Measurements from ENCODE around the gene POLR2C.

The POLR2C gene

GRCh38 chr16:57505169-57505568, 42.7 kb downstream of the POLR2C start:
- ChIA-PET CTCF (interaction anchor here (1.1 to 1.9 kb wide), 4 partner anchors 12 to 18 kb away, joined by 3 to 6 read pairs (median 5); no protein-coding TSS in a partner anchor), POLR2A (no interaction called here)
- no peak overlapping the region for H3K4me3 ChIP-seq (ENCODE audit: low read depth, low read length)
- no peak for DNase-seq (ENCODE audit: low read depth, low spot score)
- no peak for TF ChIP-seq CTCF (IDR thresholded peaks at IDR 0.05; ENCODE audit: insufficient read depth, low read length, missing control alignments)

DNA sequence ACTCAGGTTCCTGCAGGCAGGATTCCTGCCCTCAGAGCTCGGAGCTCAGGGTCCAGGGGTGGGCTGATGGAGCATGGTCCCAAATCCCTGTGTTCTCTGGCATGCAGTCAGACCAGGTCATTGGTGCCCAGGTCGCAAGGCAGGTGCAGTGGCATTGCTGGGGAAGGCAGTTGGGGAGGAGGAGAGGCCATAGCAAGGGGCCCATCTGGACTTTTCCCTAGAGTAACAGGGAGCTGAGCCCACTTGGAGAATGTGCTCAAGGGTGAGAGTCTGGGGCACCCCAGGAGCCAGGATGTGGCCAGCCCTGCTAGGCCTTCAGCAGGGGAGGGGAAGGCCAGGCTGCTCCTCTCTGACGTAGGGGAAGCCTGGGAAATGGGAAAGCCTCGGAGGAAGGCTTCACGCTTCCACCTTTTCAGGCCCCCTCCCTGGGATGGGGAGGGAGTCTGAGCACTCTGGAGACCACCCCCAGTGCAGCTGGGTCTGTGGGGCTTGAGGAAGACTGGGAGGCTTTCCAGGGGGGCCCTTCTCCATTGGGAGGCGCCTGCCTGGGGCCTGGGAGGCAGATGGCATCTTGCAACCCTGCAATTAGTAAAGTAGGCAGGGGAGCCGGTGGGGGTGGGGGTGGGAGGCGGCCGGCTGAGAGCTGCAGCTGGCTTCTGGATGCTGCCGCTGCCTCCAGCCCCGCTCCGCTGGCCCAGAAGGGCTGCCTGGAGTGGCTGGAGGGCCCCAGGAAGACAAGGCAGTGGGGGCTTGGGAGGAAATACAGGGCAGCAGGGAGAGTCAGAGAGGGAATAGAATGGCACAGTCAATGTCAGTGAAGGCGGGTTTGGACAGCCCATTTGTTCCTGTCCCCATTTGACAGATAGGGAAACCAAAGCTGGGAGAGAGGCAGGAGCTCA, 44.9 kb downstream of the POLR2C start:
- no peak for TF ChIP-seq CTCF (IDR thresholded peaks at IDR 0.05; ENCODE audit: insufficient read depth, low read length, missing control alignments)
- DNase-seq (ENCODE audit: low read depth, low spot score), result no peak
- ChIA-PET CTCF (interaction anchor here (0.6 to 5.9 kb wide), 3 partner anchors 13 to 45 kb away, joined by 3 to 74 read pairs (median 6); partner anchors contain the start of gene POLR2C), POLR2A (no interaction called here)
- no peak overlapping the region for H3K4me3 ChIP-seq (ENCODE audit: low read depth, low read length)

- ChIA-PET CTCF (interaction anchor here (2.5 to 5.9 kb wide), 2 partner anchors 12 to 46 kb away, joined by 6 to 74 read pairs; partner anchors contain the start of gene POLR2C), POLR2A (no interaction called here)
- no peak for TF ChIP-seq CTCF (IDR thresholded peaks at IDR 0.05; ENCODE audit: insufficient read depth, low read length, missing control alignments)
Measured at GRCh38 chr16:57508035-57508425, 45.6 kb downstream of the POLR2C start.

DNA sequence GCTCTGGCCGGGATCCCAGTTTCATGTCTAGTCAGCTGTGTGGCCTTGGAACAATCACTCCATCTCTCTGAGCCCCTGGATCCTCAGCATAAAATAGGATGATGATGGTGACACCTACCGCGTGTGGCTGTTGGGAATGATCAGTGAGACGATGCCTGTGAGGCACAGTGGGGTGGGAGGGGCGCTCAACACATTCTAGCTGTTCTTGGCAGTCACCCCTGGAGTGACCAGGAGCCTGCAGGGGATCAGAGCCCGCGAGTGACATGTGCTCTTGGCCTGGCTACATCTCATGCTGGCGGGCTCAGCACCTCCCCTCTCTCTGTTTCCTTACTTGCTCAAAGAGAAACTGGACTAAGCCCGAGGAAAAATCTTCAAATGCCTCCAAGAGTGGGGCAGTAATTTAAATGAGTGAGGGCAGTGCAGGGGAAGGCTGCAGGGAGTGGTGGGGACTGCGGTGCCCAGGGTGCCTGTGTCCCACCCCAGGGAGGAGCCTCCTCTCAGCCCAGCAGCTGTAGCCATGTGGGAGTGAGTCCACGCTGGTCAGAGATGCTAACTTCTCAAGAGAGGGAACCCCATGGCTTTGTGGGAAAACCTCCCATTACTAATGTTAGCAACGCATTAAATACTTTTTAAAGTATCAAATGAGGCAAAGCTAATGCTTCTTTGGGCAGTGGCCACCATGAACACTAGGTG, 46.9 kb downstream of the POLR2C start:
- ChIA-PET CTCF (interaction anchor here (2.5 to 19.1 kb wide), 3 partner anchors 11 to 89 kb away, joined by 6 to 368 read pairs (median 74); partner anchors contain the start of gene POLR2C), POLR2A (no interaction called here)
- DNase-seq (ENCODE audit: low read depth, low spot score), result no peak
- H3K4me3 ChIP-seq (ENCODE audit: low read depth, low read length), result no peak overlapping the region
- TF ChIP-seq CTCF (IDR thresholded peaks at IDR 0.05; ENCODE audit: insufficient read depth, low read length, missing control alignments), result no peak

More at GRCh38 chr16:57508035-57508425, 45.6 kb downstream of the POLR2C start:
- no peak for DNase-seq (ENCODE audit: low read depth, low spot score)
- H3K4me3 ChIP-seq (ENCODE audit: low read depth, low read length), result no peak overlapping the region

- no peak for TF ChIP-seq CTCF (IDR thresholded peaks at IDR 0.05; ENCODE audit: insufficient read depth, low read length, missing control alignments)
- ChIA-PET POLR2A (no interaction called here), CTCF (interaction anchor here (5.9 to 19.1 kb wide), 2 partner anchors 10 to 90 kb away, joined by 74 to 368 read pairs; no protein-coding TSS in a partner anchor)
- H3K4me3 ChIP-seq (ENCODE audit: low read depth, low read length), result no peak overlapping the region
- no peak for DNase-seq (ENCODE audit: low read depth, low spot score)
Measured at GRCh38 chr16:57510016-57510871, 47.8 kb downstream of the POLR2C start.

All from AG04449 (cell line).